HG03103 (cell line): ENCODE measurements around the gene VWA5B1.

Experiments
- ATAC-seq: cut with Tn5 transposase; IDR thresholded peaks from one replicate; pipeline ENCODE4 v1.9.1; 2021; ENCODE audit warnings: low read depth; ENCODE audit not compliant: unreplicated experiment

VWA5B1 gene

DNA sequence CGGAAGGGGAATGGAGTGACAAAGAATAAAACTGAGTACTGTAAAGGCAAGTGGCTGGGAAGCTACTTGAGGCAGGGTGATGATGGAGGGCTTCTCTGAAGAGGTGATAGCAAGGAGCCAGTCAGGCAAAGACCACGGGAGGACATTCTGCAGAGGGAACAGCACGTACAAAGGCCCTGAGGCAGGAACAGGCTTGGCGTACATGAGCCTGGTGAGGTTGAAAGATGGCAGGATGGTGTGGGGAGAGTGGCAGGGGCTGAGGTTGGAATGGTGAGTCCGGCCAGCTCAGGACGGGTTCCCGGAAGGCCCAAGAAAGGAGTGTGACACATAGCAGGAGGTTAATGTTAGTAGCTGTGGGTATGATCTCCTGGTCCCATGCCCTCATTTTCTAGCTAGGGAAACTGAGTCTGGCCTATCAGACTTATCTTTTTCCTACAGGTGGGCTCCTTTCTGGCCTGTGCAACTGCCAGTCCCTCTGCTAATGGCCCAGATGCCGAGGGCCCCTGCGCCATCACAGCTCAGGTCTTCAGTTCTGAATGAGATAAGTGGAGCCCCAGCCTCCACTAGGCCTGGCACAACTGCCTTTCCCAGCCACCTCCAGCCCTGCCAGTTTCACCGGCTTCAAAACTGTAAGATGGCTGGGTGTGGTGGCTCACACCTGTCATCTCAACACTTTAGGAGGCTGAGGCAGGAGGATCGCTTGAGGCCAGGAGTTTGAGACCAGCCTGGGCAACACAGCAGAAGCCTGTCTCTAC is 87.0 kb downstream of the VWA5B1 start:
- no peak for ATAC-seq

DNA sequence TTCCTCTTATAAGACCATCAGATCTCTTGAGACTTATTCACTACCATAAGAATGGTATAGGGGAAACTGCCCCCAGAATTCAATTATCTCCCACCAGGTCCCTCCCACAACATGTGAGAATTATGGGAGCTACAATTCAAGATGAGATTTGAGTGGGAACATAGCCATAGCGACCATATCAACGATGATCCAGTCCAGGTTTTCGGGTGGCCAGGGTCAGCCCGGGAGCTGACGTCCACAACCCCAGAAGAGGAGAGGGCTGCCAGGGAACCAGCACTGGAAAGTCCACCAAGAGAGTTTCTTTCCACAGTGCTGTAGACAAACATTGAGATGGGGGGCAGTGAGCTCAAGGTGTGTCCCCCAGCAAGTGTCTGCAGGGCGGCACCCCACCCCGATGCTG is 88.4 kb downstream of the VWA5B1 start:
- ATAC-seq, result no peak

DNA sequence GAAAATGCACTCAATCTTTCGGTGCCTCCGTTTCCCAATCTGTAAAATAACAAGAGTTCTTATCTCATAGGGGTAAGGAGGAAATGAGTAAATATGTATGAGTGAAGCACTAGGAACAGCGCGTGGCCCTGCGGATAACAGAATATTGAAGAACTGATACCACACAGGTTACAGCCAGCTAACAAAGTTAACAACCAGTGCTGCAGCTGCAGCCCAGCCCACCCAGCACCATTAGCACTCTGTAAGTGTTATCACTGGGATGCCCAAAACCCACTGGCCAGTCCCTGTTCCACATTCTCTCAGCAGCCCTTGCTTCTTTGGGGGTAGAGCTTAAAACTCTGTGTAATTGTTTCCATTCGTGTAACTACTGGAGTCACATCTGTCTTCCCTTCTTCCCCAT is 89.5 kb downstream of the VWA5B1 start:
- no peak for ATAC-seq

DNA sequence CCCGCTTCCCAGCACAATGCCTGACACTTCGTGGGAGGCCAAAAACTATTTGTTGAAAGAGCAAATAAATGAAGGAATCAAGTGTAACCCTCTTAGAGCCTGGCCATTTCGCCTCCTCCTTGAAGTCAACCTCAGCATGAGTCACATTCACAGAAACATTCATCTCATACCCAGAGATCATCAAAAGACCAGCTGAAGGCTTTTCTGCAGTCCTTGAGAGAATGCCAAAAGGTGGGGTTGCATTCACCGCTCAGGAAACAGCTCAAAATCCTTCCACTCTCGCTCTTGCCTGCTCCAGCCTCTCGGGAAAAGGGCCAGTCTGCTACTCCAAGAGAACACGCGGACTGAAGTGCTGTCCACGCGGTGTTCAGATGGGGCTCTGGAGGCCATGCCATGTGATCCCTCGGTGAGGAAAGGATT is 90.0 kb downstream of the VWA5B1 start:
- ATAC-seq, result no peak

DNA sequence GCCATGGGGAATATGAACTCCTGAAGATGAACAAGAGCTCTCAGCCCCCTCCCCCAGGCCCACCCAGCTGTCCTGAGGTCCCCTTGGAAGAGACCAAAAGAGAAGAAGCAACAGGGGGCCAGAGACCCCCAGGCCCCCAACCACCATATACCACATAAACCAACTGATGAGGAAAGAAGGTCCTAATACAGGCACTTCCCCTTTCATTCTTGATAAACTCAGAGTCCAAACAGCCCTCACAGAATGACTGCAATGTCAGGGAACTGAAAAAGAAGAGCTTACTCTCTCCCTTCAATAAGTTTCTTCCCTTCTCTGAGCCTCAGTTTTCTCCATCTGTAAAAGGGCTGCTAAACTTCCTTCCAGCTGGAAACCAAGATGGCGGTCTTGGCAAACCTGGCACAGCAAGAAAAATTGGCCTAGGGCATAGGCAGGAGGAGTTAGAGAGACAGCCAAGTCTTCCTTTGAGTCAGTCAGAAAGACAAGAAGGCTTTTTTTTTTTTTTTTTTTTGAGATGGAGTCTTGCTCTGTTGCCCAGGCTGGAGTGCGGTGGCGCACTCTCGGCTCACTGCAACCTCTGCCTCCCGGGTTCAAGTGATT is 90.5 kb downstream of the VWA5B1 start:
- ATAC-seq, result no peak

DNA sequence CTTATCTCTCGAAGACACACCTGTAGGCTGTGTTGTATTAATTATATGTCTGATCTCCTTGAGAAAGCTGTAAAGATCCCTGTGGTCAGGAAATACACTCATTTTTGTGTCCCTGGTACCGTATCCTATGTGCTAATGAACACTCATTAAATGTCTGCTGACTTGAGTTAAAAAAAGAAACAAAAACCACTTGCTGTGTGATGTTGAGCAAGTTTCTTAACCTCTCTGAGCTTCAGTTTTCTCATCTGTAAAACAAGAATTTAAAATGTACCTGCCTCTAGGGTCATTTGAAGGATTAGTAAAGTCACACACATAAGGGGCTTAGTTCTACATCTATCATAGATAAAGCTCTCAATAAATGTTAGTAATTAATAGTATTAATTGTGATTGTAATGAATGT is 91.3 kb downstream of the VWA5B1 start:
- no peak for ATAC-seq

DNA sequence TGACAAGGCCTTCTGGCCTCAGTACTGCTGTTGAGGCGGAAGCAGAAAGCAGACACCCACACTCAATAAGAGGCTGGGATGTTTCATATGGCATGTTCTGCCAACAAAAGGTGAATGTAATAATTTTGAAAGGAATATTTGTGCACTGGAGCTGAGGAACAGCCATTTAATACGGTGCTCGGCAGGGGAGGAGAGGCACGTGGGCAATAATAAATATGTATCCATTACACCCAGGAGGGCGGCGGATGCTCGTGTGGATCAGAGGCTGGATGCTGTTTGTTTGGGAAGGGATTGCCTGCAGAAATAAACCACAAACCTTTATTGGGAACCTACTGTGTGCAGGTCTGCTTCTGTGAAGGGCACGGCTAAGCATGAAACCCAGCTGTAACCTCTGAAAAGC is 92.0 kb downstream of the VWA5B1 start:
- ATAC-seq, result no peak

DNA sequence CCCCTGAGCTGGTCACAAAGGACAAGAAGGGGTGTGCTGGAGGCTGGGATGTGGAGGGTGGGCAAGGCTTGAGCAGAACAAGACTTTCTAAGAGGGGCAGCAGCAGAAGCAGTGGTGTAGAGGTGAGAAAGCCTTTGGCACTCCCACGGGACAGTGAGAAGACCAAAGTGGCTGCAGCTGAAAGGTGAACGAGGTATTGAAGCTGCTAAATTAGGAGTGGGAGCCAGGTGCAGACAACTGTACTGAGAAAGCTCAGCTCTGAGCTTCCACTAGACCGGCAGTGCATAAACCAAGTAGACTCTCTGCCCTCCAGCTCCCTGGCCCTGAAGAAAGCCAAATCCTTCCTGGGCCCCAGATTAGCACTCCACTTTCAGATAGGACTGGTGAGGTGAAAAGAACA is 93.0 kb downstream of the VWA5B1 start:
- no peak for ATAC-seq

DNA sequence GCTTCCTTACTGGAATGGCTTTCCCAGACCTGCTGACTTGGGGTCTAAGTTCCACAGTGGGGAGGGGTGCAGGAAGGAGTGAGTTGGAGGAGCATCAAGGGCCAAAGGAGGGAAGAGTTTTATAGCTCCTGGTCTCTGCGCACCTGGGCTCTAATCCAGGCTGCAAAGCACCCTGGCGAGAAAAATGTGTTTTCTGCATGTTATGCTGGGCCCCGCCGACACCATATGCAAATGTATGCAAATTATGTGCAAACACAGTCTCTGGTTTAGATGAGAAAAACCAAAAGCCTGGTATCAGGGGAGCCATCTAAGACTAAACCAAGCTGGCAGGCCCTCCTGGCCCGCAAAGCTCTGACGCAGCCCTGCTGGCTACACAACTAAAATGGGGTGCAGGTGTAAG is 95.0 kb downstream of the VWA5B1 start:
- no peak for ATAC-seq

DNA sequence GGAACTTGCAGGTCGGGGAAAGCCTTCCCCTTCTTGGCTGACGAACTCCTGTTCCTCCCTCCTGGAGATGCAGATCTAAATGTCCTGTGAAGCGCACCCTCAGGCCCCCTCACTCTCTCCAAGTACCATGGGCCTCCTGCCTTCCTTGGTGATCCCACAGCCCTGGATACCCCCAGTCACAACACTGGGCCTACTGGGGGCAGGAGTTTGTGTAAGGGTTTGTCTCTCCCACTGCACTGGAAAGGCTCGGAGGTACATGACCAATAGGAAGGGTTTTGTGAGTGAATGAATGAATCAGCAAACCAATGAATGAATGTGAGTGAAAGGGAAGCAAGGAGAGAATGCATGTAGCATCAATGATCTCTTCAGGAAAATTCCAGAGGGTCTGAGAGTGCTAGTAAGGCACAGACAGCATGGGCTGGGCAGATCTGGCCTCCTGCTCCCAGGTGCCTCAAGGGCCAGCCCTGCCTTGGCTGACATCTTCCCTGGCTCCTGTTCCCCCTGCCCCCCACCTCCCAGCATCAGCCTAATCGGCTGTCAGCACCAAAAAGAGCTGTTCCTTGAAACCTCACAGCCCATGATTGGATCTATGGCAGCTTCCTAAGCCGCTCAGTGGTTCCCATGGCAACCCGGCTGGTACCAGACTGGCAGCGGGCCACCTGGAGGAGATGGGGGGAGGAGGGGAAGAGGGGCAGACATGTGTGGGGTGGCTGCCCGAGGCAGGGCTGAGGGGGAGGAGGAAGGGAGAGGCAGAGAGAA is 95.8 kb downstream of the VWA5B1 start:
- ATAC-seq, result no peak

DNA sequence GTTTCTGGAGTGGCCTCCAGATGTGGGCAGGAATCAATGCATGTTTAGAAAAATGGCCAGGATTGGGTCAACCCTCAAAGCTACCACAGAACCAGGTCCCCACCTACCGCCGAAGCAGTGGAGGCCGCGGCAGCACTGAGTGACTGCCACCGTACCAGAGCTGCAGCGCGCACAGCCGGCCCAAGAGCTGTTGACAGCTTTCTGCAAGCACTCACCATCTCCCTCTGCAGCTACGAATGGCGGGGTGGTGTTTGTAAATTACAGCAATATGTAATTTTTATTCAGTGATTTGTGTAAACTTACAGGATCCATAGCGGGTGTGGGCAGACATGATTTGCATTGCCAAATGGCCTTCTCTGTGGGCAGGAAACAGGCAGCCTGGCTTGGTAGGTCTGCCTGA is 98.9 kb downstream of the VWA5B1 start:
- no peak for ATAC-seq

DNA sequence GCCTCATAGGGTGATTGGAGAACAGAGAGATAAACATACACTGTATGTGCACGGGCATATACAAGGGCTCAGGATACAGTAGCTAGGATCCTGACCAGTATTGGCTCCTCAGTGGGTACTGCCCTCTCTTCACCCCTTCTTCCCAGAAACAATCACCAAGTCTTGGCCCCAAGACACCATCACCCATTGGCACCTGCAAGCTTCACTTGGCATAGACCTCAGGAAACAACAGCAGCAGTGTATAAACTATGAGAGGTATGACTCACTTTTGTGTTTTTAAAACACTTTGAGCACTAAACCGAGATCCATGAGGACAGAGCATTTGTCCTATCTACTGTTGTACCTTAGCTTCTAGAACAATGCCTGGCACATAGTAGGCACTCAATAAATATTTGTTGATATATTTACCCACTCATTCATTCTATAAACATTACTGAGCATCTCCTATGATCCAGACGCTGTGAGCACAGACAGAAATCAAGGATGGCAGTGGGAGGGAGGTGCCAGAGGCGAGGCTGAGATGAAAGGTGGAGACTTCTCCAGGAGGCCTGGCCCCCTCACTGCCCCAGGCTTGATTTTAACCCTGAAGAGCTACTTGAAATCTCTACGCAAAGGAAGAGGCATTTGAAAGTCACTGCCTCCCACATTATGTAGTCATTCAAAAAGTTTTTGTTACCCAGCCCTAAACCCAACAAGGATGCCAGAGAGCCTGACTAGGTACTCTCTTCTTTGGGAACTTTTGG is 100.1 kb downstream of the VWA5B1 start:
- no peak for ATAC-seq

DNA sequence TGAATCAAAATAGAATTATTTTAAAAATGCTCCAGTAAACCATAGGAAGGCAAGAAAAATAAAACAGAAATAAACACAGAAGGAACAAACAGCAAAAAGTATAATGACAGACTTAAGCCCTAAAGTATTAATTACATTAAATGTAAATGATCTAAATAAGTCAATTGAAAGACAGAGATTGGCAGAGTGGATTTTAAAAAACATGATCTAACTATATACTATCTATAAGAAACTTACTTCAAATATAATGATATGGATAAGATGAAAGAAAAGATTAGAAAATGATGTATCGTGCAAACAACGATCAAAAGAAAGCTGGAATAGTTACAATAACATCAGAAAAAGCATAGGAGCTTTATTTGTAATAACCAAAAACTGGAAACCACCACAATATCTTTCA is 104.6 kb downstream of the VWA5B1 start:
- ATAC-seq, result no peak

DNA sequence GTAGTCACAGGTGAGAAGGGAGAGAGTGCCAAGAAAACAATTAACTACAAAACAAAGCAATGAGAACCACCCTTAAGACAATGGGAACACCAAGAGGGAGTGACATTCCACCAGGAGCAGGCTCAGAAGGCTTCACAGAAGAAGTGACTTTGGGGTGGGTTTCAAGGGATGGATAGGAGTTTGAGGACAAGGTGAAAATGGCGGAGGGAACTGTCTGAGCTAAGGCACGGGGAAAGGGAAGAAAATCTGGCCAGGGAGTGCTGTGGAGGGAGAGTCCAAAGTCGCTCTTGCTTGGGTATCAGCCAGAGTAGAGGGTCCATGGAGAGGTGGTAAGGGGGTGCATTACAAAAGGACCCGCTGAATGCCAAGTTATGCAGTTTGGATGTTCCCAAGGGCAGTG is 108.1 kb downstream of the VWA5B1 start:
- no peak for ATAC-seq

DNA sequence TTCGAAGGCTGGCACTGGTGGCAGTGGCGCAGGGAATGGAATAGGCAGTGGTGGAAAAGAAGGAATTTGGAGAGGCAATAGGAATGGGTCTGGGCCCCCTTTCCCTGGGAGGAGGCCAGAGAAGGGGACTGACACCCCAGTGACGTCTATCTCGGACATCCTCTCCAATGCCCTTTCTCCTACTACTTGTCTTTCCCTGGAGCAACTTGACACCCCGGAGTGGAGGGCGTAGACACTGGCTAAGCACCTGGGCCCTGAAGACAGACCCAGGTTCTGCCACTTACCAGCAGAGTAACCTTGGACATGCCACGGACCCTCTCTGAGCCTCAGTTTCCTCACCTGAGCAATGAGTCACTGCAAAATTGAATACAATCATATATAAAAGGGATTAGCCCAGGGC is 108.5 kb downstream of the VWA5B1 start:
- ATAC-seq, result no peak

DNA sequence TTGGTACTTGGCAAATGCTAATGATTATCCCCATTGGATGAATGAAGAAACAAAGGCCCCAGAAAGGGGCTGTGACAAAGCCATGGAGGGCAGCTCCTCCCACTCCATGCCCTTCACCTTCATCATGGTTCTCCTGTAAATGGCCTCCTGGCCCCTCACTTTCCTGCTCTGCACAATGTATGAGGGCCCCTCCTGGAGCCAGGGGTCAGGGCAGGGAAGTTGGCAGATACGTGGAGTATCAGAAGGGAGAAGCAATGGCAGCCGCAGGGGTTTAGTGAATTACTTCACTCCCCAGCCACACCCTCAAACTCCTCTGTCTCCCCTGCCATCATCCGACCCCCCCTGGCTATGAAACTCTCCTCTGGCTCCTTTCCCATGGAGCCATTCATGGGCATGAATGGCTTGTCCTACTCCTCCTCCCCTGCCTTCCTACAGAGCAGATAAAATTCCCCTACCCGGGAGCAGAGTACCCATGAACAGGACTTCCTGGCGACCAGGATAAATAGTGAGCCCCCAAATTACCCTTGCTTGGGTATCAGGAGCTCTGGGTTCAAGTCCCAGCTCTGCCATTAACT is 109.0 kb downstream of the VWA5B1 start:
- no peak for ATAC-seq

DNA sequence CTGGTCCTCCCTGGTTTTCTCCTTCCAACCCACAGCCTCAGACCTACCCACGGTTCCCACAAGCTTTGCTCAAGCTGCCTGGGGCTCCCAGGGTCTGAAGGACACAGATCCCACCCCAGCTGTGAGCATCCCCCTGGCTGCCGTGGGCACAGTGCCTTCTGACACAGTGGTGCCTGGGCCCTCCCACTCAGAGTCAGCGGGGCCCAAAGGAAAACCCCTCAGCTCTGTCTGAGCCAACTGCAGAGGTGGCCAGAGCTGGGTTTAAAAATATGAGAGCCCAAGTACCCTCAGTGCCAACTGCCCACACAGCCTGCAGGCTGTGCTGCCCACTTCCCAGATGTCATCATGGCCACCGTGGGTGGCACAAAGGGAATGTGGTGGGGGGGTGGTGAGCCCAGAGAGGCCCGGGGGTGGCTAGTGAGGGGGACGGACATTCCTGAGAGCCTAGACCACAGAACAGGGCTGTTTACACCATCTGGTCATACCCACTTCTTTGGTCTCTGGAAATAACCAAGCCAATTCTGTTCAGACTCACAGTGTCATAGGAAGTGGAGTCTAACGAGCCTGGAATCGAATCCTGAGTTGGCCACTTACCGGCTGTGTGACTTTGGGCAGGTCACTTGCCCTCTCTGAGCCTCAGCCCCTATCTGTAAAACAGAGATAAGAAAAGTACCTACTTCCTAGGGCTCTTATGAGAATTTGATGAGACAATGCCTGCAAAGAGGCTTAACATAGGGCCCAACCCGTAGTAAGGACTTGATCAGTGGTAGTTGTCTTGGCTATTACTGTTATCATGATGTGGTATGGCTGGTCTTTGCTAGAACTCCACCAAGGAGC is 109.9 kb downstream of the VWA5B1 start:
- no peak for ATAC-seq

DNA sequence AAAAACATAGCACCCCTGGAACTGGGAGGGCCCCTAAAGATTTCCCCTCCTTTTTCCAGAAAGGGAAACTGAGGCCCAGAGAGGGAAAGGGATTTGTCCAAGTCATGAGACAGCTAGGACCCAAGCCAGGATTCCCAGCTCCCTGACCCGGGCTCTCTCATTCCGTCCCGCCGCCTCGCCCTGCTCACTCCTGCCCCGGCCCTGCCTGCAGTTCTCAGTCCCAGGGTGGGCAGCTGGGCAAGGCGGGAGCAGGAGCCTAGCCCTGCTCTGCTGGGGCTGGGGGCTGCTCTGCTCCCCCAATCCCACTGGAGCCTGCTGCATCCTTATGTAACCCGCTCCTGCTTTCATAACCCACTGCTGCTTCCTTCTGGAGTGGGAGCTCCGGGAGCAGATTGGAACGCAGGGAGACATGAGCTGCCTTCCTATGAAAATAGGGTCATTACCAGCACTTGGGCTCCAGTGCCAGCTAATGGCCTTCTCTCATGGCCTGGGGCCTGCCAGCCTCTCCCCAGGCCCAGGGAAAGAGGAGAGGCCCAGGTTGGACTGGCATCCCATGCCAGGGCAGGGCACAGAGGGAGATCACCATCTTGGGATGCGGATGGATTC is 110.8 kb downstream of the VWA5B1 start:
- no peak for ATAC-seq

DNA sequence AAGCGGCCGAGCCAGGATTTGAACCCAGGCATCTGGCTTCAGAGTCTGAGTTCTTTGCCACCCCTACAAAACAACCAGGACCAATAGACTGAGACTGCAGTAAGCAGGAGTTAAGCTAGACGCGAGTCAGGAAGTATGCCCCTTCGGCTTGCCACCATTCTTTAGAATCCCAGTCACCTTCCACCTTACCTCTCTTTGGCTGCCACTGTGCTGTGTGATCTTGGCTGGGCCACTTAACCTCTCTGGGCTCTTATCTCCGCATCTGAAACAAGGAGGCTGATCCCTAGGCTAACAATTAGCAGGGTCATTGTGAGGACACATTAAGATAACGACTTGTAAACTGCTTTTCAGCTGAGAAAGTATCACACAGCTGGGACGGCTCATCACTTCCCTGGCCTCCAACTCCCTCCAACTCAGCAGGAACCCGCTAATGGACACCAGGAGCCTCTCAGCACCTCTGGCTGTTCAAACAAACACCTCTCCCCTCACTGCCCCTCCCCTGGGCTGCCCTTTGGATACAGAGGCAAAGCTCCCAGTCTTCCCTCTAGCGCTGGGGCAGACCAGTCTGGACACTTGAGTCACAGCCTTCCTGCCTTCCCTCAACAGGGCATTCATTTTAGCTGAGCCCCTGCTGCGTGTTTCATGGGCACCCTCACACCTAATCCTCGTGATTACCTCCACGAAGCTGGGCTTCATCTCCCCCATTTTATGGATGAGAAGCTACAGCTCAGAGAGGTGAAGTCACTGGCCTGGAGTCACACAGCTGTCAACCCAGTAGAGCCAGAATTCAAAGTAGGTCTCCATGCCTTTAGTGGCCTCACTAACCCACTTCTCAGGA is 112.1 kb downstream of the VWA5B1 start:
- no peak for ATAC-seq
